GM12875 (cell line): ENCODE measurements around the gene SMAGP.
"Not testable (repeated sequence)": the region's sequence is repeated elsewhere in the genome, so short reads cannot be mapped to it uniquely, and the experiment has no call there.

Experiments
- H3K4me3 ChIP-seq: one replicate; pipeline ENCODE4 v1.5.1; 2011; ENCODE audit warnings: low read depth, low read length, control low read depth
- TF ChIP-seq, protein P1 (sequence below): IDR thresholded peaks from 2 replicates; pipeline ENCODE4 v1.5.1; 2011; ENCODE audit warnings: low read depth, mild to moderate bottlenecking, control low read depth, inconsistent platforms, low read length, moderate library complexity, borderline replicate concordance; ENCODE audit not compliant: insufficient read depth

SMAGP gene

GRCh38 chr12:51270067-51270950 lies at the start of gene SMAGP:
Gene SMAGP, minus strand, starts transcription at chr12:51270415. Its CDS starts 1,137 bp downstream, at chr12:51269278.
- H3K4me3 ChIP-seq, result peak within 1 kb of the TSS; percentile 66
- TF ChIP-seq, protein P1, sequence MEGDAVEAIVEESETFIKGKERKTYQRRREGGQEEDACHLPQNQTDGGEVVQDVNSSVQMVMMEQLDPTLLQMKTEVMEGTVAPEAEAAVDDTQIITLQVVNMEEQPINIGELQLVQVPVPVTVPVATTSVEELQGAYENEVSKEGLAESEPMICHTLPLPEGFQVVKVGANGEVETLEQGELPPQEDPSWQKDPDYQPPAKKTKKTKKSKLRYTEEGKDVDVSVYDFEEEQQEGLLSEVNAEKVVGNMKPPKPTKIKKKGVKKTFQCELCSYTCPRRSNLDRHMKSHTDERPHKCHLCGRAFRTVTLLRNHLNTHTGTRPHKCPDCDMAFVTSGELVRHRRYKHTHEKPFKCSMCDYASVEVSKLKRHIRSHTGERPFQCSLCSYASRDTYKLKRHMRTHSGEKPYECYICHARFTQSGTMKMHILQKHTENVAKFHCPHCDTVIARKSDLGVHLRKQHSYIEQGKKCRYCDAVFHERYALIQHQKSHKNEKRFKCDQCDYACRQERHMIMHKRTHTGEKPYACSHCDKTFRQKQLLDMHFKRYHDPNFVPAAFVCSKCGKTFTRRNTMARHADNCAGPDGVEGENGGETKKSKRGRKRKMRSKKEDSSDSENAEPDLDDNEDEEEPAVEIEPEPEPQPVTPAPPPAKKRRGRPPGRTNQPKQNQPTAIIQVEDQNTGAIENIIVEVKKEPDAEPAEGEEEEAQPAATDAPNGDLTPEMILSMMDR, result 0 out of 2 replicates have a peak, but pooled peaks have one; percentile 1

GRCh38 chr12:51318846-51319599 lies 48.8 kb upstream of the SMAGP start:
- TF ChIP-seq, protein P1, result no peak
- H3K4me3 ChIP-seq, result no peak overlapping the region

DNA sequence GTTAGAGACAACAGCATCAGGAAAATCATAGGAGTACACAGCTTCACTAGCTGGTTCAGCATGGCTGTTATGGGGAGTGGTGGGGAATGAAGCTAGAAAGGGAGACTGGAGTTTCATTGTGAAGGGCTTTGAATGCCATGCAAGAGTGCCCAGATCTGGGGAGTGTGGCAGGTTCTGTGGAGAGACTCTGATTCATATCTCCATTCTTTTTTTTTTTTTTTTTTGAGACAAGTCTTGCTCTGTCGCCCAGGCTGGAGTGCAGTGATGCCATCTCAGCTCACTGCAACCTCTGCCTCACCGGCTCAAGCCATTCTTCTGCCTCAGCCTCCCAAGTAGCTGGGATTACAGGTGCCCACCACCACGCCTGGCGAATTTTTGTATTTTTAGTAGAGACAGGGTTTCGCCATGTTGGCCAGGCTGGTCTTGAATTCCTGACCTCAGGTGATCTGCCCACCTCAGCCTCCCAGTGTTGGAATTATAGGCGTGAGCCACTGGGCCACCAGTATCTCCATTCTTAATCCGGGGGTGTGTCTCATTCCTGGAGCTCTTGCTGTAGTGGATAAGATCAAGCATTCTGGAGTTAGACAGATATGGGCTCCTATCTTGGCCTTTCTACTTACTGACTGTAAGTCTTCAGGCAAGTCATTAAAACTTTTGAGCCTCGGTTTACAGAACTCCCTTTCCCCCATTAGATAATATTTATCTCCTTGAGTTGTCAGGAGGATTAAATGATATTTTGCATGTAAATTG lies 48.0 kb upstream of the SMAGP start:
- not testable (repeated sequence) for H3K4me3 ChIP-seq

GRCh38 chr12:51311389-51311788 lies 41.2 kb upstream of the SMAGP start:
- TF ChIP-seq, protein P1, result no peak
- no peak overlapping the region for H3K4me3 ChIP-seq

DNA sequence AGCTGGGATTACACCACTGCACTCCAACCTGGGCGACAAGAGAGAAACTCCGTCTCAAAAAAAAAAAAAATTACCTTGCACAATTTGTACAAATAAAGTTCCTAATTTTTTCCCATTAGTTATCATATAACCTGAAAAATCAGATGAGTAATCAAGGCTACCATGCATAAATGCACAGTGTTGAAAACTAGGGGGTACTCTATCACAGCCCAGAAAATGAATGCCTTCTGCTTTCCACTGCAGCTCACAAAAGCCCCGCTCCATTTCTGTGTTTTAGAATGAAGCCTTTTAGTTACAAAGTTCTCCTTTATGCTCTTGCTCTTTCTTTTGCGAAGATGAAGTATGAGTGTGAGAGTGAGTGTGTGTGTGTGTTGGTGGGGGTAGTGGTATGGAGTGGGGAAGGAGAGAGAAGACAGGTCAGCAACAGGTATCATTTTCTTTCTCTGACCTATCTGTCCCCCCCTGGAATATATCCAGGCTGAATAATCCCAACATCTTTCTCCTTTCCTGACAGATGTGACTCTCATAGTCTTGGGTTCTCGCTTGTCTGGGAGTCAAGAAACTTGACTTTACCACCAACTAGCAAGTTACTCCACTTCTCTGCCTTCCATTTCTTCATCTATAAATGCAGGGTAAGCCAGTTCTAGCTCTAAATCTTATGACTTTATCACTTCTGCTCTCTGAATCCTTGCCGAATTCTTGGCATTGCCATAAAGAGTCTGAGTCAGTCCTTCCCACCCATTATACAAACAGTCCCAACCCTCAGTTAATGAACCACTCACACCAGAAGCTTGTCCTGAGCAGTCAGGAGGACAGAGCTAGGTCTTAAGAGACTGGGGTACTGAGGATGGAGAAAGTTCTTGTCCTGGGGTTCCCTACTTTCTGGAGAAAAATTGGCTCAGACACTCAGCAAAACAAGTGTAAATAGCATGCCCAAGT lies 37.7 kb upstream of the SMAGP start:
- H3K4me3 ChIP-seq, result no peak overlapping the region
- TF ChIP-seq, protein P1, result no peak

GRCh38 chr12:51306507-51306906 lies 36.3 kb upstream of the SMAGP start:
- TF ChIP-seq, protein P1, result no peak
- H3K4me3 ChIP-seq, result no peak overlapping the region

DNA sequence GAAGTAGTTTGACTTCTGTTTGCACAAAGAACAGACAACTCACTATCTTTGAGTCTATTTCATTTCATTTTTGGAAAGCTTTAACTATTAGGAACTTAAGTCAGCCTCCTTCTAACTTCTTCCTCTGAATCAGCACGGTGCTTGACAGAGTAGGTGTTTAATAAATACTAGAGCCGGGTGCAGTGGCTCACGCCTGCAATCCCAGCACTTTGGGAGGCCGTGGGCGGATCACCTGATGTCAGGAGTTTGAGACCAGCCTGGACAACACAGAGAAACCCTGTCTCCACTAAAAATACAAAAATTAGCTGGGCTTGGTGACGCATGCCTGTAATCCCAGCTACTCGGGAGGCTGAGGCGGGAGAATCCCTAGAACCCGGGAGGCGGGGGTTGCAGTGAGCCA lies 30.6 kb upstream of the SMAGP start:
- not testable (repeated sequence) for H3K4me3 ChIP-seq
